Gastroesophageal sphincter (tissue), 3 donors: ENCODE measurements around the gene PPFIA1.

ENCODE experiments used
- CTCF ChIP-seq, 4 experiments: fragments of 200-600 bp in 2 of 4; fragments of 450-650 bp in 2 of 4; sonication (generic) in 1 of 4; IDR thresholded peaks; one replicate each; pipeline ENCODE4 v1.5.1; 2017 to 2019; ENCODE audit warnings: antibody characterized with exemption in 4 of 4, mild to moderate bottlenecking in 2 of 4, moderate library complexity in 2 of 4
- EP300 ChIP-seq: sonication (generic); formaldehyde crosslinking; IDR thresholded peaks from one replicate; pipeline ENCODE4 v1.6.1; 2017; ENCODE audit warnings: antibody characterized with exemption, mild to moderate bottlenecking
- POLR2A ChIP-seq, 2 donors: fragments of 450-650 bp; IDR thresholded peaks; one replicate each; pipeline ENCODE4 v1.6.1; 2017; ENCODE audit warnings: antibody characterized with exemption in 2 of 2, mild to moderate bottlenecking in 2 of 2, moderate library complexity in 1 of 2
- POLR2AphosphoS5 ChIP-seq: sonication (generic); formaldehyde crosslinking; IDR thresholded peaks from one replicate; pipeline ENCODE4 v1.6.1; 2017; ENCODE audit warnings: antibody characterized with exemption

- TF ChIP-seq CTCF (IDR thresholded peaks at IDR 0.05) (no peak), POLR2AphosphoS5 (no peak), EP300 (no peak), POLR2A (IDR thresholded peaks at IDR 0.05) (no peak)
Observed at GRCh38 chr11:70387564-70387963, 117.1 kb downstream of the PPFIA1 start.
